SU-DHL-6 (cell line): ENCODE measurements around the gene RSL1D1.

Experiments
- H2AFZ ChIP-seq: fragments of 200-600 bp; sonication (generic); 2 replicates; pipeline ENCODE4 v1.6.1; 2014; ENCODE audit warnings: low read depth, mild to moderate bottlenecking, moderate library complexity, mixed read lengths, antibody characterized with exemption, low read length; ENCODE audit not compliant: severe bottlenecking
- H3F3A ChIP-seq: fragments of 200-600 bp; shearing (Covaris generic); 2 replicates; pipeline ENCODE4 v1.6.0; 2016; ENCODE audit warnings: antibody characterized with exemption, mild to moderate bottlenecking; ENCODE audit not compliant: insufficient read depth
- H3K27ac ChIP-seq: fragments of 200-600 bp; sonication (generic); 2 replicates; pipeline ENCODE4 v1.5.1; 2016; ENCODE audit warnings: low read depth, mild to moderate bottlenecking, low read length, moderate library complexity, mixed read lengths
- H3K27me3 ChIP-seq: fragments of 200-600 bp; sonication (generic), shearing (Covaris generic); 2 replicates; pipeline ENCODE4 v1.6.0; 2014; ENCODE audit warnings: mild to moderate bottlenecking, low read length
- H3K36me3 ChIP-seq: fragments of 200-600 bp; sonication (generic); 2 replicates; pipeline ENCODE4 v1.6.1; 2014; ENCODE audit warnings: mild to moderate bottlenecking, low read length, mixed read lengths
- H3K4me2 ChIP-seq: fragments of 300-600, 200-600 bp; shearing (Covaris generic), sonication (generic); 2 replicates; pipeline ENCODE4 v1.6.0; 2014; ENCODE audit warnings: low read length, low read depth, mild to moderate bottlenecking; ENCODE audit not compliant: poor library complexity, severe bottlenecking
- H3K4me3 ChIP-seq: fragments of 200-600 bp; sonication (generic); 2 replicates; pipeline ENCODE4 v1.5.1; 2014; ENCODE audit warnings: antibody characterized with exemption, low read length, mild to moderate bottlenecking, mixed read lengths; ENCODE audit not compliant: insufficient read depth, poor library complexity, severe bottlenecking
- H3K79me2 ChIP-seq: fragments of 200-600 bp; sonication (generic); 2 replicates; pipeline ENCODE4 v1.6.1; 2014; ENCODE audit warnings: mild to moderate bottlenecking, low read length, moderate library complexity; ENCODE audit not compliant: insufficient read depth
- H3K9ac ChIP-seq: fragments of 200-600 bp; sonication (generic); 2 replicates; pipeline ENCODE4 v1.7.0; 2014; ENCODE audit warnings: mild to moderate bottlenecking, low read length
- H3K9me2 ChIP-seq: fragments of 200-600 bp; sonication (generic); replicated peaks from 2 replicates; pipeline ENCODE4 v1.6.1; 2014; ENCODE audit warnings: low read length; ENCODE audit not compliant: insufficient read depth
- H3K9me3 ChIP-seq: fragments of 200-600 bp; sonication (generic); 2 replicates; pipeline ENCODE4 v1.6.1; 2014; ENCODE audit warnings: low read length, mixed read lengths; ENCODE audit not compliant: insufficient read depth
- H4K20me1 ChIP-seq: fragments of 200-600 bp; sonication (generic); 2 replicates; pipeline ENCODE4 v1.6.1; 2014; ENCODE audit warnings: low read depth, mild to moderate bottlenecking, antibody characterized with exemption, low read length, moderate library complexity, mixed read lengths
- EZH2phosphoT487 ChIP-seq: fragments of 200-600 bp; sonication (generic), shearing (Covaris generic); conservative IDR thresholded peaks from 2 replicates; pipeline ENCODE4 v1.6.1; 2018; ENCODE audit warnings: mild to moderate bottlenecking, antibody characterized with exemption, low read length, moderate library complexity, mixed read lengths
- TF ChIP-seq, protein P1 (sequence below): fragments of 200-600 bp; sonication (generic); IDR thresholded peaks from one replicate; pipeline ENCODE4 v1.5.1; 2017; ENCODE audit warnings: antibody characterized with exemption, mild to moderate bottlenecking, low read length, moderate library complexity; ENCODE audit not compliant: insufficient read depth, poor library complexity, severe bottlenecking

The RSL1D1 gene

DNA sequence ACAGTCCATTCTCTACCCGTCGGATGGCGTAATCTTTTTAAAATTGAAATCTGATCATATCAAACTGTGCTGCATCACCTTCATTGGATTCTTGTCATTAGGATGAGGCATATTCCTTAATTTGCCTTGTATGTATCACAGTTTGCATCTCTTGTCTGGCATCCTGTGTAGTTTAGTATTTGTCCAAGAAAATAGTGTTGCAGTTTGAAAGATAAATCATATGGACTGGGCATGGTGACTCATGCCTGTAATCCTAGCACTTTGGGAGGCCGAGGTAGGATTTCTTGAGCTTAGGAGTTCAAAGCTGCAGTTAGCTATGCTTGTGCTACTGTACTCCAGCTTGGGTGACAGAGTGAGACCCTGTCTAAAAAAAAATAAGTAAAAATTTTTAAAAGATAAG, 5.8 kb upstream of the RSL1D1 start:
- Histone ChIP-seq H3K9ac (no peak overlapping the region), H3K27ac (no peak overlapping the region), H3K4me2 (no peak overlapping the region), H3K27me3 (no peaks in the 10 kb centered on the region), H4K20me1 (peaks cover 9% of the 10 kb centered on the region; the same call in 1 of the 2 replicates), H3K4me3 (no peak overlapping the region), H2AFZ (no peak overlapping the region), H3F3A (peaks cover 9% of the 10 kb centered on the region; the same call in 1 of the 2 replicates), H3K36me3 (no peaks in the 10 kb centered on the region), H3K79me2 (peaks cover 82% of the 10 kb centered on the region), H3K9me3 (no peaks in the 10 kb centered on the region), H3K9me2 (no peaks in the 10 kb centered on the region)
- TF ChIP-seq, protein P1, sequence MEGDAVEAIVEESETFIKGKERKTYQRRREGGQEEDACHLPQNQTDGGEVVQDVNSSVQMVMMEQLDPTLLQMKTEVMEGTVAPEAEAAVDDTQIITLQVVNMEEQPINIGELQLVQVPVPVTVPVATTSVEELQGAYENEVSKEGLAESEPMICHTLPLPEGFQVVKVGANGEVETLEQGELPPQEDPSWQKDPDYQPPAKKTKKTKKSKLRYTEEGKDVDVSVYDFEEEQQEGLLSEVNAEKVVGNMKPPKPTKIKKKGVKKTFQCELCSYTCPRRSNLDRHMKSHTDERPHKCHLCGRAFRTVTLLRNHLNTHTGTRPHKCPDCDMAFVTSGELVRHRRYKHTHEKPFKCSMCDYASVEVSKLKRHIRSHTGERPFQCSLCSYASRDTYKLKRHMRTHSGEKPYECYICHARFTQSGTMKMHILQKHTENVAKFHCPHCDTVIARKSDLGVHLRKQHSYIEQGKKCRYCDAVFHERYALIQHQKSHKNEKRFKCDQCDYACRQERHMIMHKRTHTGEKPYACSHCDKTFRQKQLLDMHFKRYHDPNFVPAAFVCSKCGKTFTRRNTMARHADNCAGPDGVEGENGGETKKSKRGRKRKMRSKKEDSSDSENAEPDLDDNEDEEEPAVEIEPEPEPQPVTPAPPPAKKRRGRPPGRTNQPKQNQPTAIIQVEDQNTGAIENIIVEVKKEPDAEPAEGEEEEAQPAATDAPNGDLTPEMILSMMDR, result no peak
- no peak for TF ChIP-seq EZH2phosphoT487

DNA sequence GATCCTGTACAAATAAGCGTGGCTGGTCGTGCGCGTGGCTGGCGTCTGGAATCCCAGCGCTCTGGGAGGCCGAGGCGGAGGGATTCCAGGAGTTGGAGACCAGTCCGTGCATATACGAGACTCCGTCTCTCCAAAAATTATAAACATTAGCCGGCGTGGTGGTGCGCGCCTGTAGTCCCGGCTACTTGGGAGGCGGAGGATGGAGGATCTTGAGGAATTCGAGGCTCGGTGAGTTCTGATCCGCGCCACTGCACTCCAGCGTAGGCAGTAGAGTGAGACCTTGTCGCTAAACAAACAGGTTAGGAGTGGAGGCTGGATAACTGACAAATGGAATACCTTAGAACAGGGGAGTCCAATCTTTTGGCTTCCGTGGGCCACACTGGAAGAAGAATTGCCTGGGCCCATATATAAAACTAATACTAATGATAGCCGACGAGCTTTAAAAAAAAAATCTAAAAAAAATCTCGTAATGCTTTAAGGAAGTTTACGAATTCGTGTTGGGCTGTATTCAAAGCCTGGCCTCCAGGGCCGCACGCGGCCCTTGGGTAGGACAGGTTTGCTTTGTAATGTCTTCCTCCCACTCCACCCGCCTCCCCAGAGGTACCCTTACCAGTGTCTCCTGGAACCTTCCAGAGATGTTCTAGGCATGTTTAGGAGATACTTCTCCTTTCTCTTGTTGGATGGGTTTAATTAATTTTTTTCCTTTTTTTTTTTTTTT, 909 bp upstream of the RSL1D1 start:
- Histone ChIP-seq H3K79me2 (peaks cover 96% of the 10 kb centered on the region), H4K20me1 (peaks cover 4% of the 10 kb centered on the region; the same call in 1 of the 2 replicates)
- no peak for TF ChIP-seq EZH2phosphoT487

DNA sequence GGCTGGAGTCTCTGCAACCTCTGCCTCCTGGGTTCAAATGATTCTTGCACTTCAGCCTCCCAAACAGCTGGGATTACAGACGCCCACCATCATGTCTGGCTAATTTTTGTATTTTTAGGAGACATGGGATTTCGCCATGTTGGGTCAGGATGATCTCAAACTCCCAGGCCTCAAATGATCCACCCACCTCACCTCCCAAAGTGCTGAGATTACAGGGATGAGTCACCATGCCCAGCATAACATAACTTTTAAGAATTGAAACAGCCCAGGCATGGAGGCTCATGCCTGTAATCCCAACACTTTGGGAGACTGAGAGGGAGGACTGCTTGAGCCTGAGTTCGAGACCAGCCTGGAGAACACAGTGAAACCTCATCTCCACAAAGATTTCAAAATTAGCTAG, 2.5 kb downstream of the RSL1D1 start:
- Histone ChIP-seq H3K9ac (no peak overlapping the region), H3K36me3 (peaks cover 22% of the 10 kb centered on the region), H4K20me1 (no peaks in the 10 kb centered on the region)

More for the DNA sequence above, 909 bp upstream of the RSL1D1 start:
- Histone ChIP-seq H3K27me3 (no peaks in the 10 kb centered on the region), H3K27ac (peak overlapping the region; percentile 40), H3K4me3 (peak overlapping the region; percentile 96), H3F3A (peaks cover 12% of the 10 kb centered on the region; the same call in 1 of the 2 replicates), H3K9me2 (no peaks in the 10 kb centered on the region), H2AFZ (peak overlapping the region; percentile 75), H3K9ac (peak overlapping the region; percentile 95), H3K4me2 (peak overlapping the region; percentile 94), H3K36me3 (peaks cover 9% of the 10 kb centered on the region), H3K9me3 (no peaks in the 10 kb centered on the region)

More for the DNA sequence above, 2.5 kb downstream of the RSL1D1 start:
- H2AFZ ChIP-seq, result no peak overlapping the region
- H3K4me3 ChIP-seq, result no peak overlapping the region
- H3K4me2 ChIP-seq, result no peak overlapping the region
- no peaks in the 10 kb centered on the region for H3K9me2 ChIP-seq
- H3K27ac ChIP-seq, result no peak overlapping the region
- H3K27me3 ChIP-seq, result no peaks in the 10 kb centered on the region
- peaks cover 91% of the 10 kb centered on the region for H3K79me2 ChIP-seq
- no peak for TF ChIP-seq EZH2phosphoT487
- TF ChIP-seq, protein P1, result no peak
- H3F3A ChIP-seq, result peaks cover 5% of the 10 kb centered on the region; the same call in 1 of the 2 replicates
- H3K9me3 ChIP-seq, result no peaks in the 10 kb centered on the region
